K562 (cell line): ENCODE data around the gene ELOVL1. TPM values are rescaled to one million over a fixed set of nuclear protein-coding genes. Genes with fewer than 3 reads are reported as not detected.

Experiments
- CHD2 ChIP-seq: IDR thresholded peaks from 2 replicates; pipeline ENCODE4 v1.6.1; 2011; ENCODE audit warnings: low read depth, low read length
- DIDO1 ChIP-seq: fragments of 450-650 bp; IDR thresholded peaks from 2 replicates; pipeline ENCODE4 v1.6.1; 2016; ENCODE audit warnings: low read depth, missing biosample characterization, missing genetic modification characterization
- ELF4 ChIP-seq: fragments of 450-650 bp; formaldehyde crosslinking; IDR thresholded peaks from 2 replicates; pipeline ENCODE4 v1.4.0; 2022; ENCODE audit warnings: missing genetic modification characterization
- KDM1A ChIP-seq, 2 experiments: fragments of 450-650 bp; IDR thresholded peaks; 2 replicates each; pipeline ENCODE4 v1.6.1; 2016; ENCODE audit warnings: mild to moderate bottlenecking in 2 of 2
- KHSRP ChIP-seq: fragments of 450-650 bp; IDR thresholded peaks from 2 replicates; pipeline ENCODE4 v1.6.1; 2017
- LEF1 ChIP-seq: fragments of 450-650 bp; IDR thresholded peaks from 2 replicates; pipeline ENCODE4 v1.6.1; 2016; ENCODE audit warnings: mild to moderate bottlenecking
- MEF2D ChIP-seq: conservative IDR thresholded peaks from 2 replicates; pipeline ENCODE4 v1.6.1; 2016; ENCODE audit warnings: low read depth, missing genetic modification characterization, missing compliant biosample characterization
- NUFIP1 ChIP-seq: fragments of 450-650 bp; IDR thresholded peaks from 2 replicates; pipeline ENCODE4 v1.6.1; 2018; ENCODE audit not compliant: partially characterized antibody
- SMAD3 ChIP-seq: fragments of 450-650 bp; formaldehyde crosslinking; conservative IDR thresholded peaks from 2 replicates; pipeline ENCODE4 v1.4.0; 2020; ENCODE audit warnings: mild to moderate bottlenecking
- TARDBP ChIP-seq: fragments of 450-650 bp; IDR thresholded peaks from 2 replicates; pipeline ENCODE4 v1.6.1; 2016
- ZKSCAN8 ChIP-seq: fragments of 200-800 bp; sonication (Bioruptor generic); IDR thresholded peaks from 2 replicates; pipeline ENCODE4 v1.6.1; 2016; ENCODE audit warnings: missing genetic modification characterization, missing compliant biosample characterization
- ZNF134 ChIP-seq: fragments of 250-450 bp; sonication (Bioruptor Pico); conservative IDR thresholded peaks from 2 replicates; pipeline ENCODE4 v1.4.0; 2020
- ZNF197 ChIP-seq: fragments of 200-800 bp; sonication (Bioruptor generic); IDR thresholded peaks from 2 replicates; pipeline ENCODE4 v1.6.1; 2016; ENCODE audit warnings: low read depth, missing genetic modification characterization, missing compliant biosample characterization
- ZNF277 ChIP-seq: fragments of 250-450 bp; sonication (Bioruptor Pico); IDR thresholded peaks from 2 replicates; pipeline ENCODE4 v1.8.0; 2022; ENCODE audit warnings: inconsistent platforms, mild to moderate bottlenecking, moderate library complexity, borderline replicate concordance
- ZNF444 ChIP-seq: fragments of 250-450 bp; sonication (Bioruptor Pico); IDR thresholded peaks from 2 replicates; pipeline ENCODE4 v1.4.0; 2020; ENCODE audit warnings: mild to moderate bottlenecking, moderate library complexity
- ZNF778 ChIP-seq: fragments of 450-650 bp; formaldehyde crosslinking; IDR thresholded peaks from 2 replicates; pipeline ENCODE4 v1.4.0; 2020; ENCODE audit warnings: mild to moderate bottlenecking, moderate library complexity
- polyA plus RNA-seq, 8 experiments: library from polyadenylated mRNA; depleted of rRNA in 4 of 8; stranded (reverse) in 5 of 8; unstranded in 3 of 8; fragments of >200 nt; fragmentation: Nextera tagmentation in 2 of 8; fragmentation: Illumina TruSeq in 1 of 8; extraction: Ambion mirVana in 2 of 8; extraction: Trizol in 1 of 8; gene quantifications; 2 replicates each; pipeline versions ENCODE4 v1.2.1 to v1.2.3, GENCODE V29; 2011 to 2014; ENCODE audit warnings: inconsistent platforms in 1 of 8, missing spikeins in 1 of 8
- total RNA-seq, 7 experiments: library from RNA; depleted of rRNA in 6 of 7; stranded (reverse); fragments of >200 nt in 6 of 7; fragmentation: Illumina TruSeq in 2 of 7; extraction: Trizol in 2 of 7; gene quantifications; 2 replicates each; pipeline versions ENCODE4 v1.2.1 to v1.2.3, GENCODE V29; 2011 to 2021; ENCODE audit warnings: low replicate concordance in 1 of 7
- TF ChIP-seq, protein P1 (sequence below), 2 experiments: fragments of 450-650 bp in 1 of 2; sonication (generic) in 1 of 2; formaldehyde crosslinking in 1 of 2; IDR thresholded peaks; 2 replicates each; pipeline versions ENCODE4 v1.7.1 to v1.9.0; 2016 to 2022; ENCODE audit warnings: inconsistent platforms in 1 of 2, mild to moderate bottlenecking in 1 of 2, missing genetic modification reagents in 1 of 2
- TF ChIP-seq, protein P2 (sequence below), 3 experiments: fragments of 200-800 bp in 1 of 3; sonication (Bioruptor generic) in 1 of 3; sonication (generic) in 1 of 3; formaldehyde crosslinking in 1 of 3; IDR thresholded peaks; 2 replicates each; pipeline versions ENCODE4 v1.6.1 to v1.8.0; 2016 to 2022; ENCODE audit warnings: mild to moderate bottlenecking in 2 of 3, missing compliant biosample characterization in 2 of 3, missing genetic modification characterization in 2 of 3, missing genetic modification reagents in 1 of 3

ELOVL1 gene
- total and polyA plus RNA-seq, 9 of the 15 experiments (the other 6 are each of a cell fraction or from before 2014, with no cell fraction given), result 51.0 to 157 (median 70.3) TPM

- no peak for TF ChIP-seq KHSRP
- TF ChIP-seq LEF1, result no peak; the same call in 1 of the 2 replicates
- no peak for TF ChIP-seq MEF2D (tag)
- peak; percentile 69; the same call in 1 of the 2 replicates for TF ChIP-seq ZNF197 (CRISPR knock-in tag)
- TF ChIP-seq SMAD3, result no peak
- TF ChIP-seq NUFIP1, result no peak
- no peak for TF ChIP-seq ZNF134
- no peak for TF ChIP-seq TARDBP
- TF ChIP-seq CHD2, result no peak
- TF ChIP-seq, protein P1, sequence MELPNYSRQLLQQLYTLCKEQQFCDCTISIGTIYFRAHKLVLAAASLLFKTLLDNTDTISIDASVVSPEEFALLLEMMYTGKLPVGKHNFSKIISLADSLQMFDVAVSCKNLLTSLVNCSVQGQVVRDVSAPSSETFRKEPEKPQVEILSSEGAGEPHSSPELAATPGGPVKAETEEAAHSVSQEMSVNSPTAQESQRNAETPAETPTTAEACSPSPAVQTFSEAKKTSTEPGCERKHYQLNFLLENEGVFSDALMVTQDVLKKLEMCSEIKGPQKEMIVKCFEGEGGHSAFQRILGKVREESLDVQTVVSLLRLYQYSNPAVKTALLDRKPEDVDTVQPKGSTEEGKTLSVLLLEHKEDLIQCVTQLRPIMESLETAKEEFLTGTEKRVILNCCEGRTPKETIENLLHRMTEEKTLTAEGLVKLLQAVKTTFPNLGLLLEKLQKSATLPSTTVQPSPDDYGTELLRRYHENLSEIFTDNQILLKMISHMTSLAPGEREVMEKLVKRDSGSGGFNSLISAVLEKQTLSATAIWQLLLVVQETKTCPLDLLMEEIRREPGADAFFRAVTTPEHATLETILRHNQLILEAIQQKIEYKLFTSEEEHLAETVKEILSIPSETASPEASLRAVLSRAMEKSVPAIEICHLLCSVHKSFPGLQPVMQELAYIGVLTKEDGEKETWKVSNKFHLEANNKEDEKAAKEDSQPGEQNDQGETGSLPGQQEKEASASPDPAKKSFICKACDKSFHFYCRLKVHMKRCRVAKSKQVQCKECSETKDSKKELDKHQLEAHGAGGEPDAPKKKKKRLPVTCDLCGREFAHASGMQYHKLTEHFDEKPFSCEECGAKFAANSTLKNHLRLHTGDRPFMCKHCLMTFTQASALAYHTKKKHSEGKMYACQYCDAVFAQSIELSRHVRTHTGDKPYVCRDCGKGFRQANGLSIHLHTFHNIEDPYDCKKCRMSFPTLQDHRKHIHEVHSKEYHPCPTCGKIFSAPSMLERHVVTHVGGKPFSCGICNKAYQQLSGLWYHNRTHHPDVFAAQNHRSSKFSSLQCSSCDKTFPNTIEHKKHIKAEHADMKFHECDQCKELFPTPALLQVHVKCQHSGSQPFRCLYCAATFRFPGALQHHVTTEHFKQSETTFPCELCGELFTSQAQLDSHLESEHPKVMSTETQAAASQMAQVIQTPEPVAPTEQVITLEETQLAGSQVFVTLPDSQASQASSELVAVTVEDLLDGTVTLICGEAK (IDR thresholded peaks at IDR 0.05), result no peak
- TF ChIP-seq, protein P1 (CRISPR knock-in tag; IDR thresholded peaks at IDR 0.05), result no peak
- TF ChIP-seq, protein P2, sequence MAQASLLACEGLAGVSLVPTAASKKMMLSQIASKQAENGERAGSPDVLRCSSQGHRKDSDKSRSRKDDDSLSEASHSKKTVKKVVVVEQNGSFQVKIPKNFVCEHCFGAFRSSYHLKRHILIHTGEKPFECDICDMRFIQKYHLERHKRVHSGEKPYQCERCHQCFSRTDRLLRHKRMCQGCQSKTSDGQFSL (CRISPR knock-in tag; IDR thresholded peaks at IDR 0.05), result no peak
- TF ChIP-seq, protein P2 (tag; IDR thresholded peaks at IDR 0.05), result no peak
- TF ChIP-seq ZNF444 (CRISPR knock-in tag), result no peak
- no peak for TF ChIP-seq ZKSCAN8
- no peak for TF ChIP-seq ZNF778
- no peak for TF ChIP-seq ZNF277 (CRISPR knock-in tag)
- no peak for TF ChIP-seq DIDO1 (tag)
- TF ChIP-seq ELF4 (CRISPR knock-in tag), result no peak
- TF ChIP-seq KDM1A (IDR thresholded peaks at IDR 0.05), result peak; percentile 8 to 83; a peak in 3 of 4 replicates
Observed at GRCh38 chr1:43405219-43405875, 37.5 kb upstream of the ELOVL1 start (continued).
